ENCODE results near the gene ITPR1.

ITPR1 gene

DNA sequence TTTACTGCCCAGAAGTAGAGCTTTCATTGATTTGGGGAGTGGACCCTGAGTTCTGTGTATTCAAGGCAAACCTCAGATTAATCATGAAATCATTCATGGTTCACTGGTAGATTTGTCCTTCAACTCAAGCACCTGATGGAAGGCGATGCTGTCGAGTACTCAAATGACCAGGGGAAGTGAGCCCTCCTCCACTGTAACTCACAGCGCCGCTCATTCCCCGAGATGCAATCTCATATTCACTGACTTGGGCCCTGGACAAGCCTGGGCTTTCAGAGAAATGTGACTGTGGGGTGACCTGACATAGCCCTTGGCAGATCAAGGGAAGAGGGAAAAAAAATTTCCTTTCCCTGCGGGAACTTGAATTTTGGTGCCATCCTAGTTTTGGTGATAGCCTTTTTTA, 329.4 kb downstream of the ITPR1 start:
- TF ChIP-seq, protein P1, sequence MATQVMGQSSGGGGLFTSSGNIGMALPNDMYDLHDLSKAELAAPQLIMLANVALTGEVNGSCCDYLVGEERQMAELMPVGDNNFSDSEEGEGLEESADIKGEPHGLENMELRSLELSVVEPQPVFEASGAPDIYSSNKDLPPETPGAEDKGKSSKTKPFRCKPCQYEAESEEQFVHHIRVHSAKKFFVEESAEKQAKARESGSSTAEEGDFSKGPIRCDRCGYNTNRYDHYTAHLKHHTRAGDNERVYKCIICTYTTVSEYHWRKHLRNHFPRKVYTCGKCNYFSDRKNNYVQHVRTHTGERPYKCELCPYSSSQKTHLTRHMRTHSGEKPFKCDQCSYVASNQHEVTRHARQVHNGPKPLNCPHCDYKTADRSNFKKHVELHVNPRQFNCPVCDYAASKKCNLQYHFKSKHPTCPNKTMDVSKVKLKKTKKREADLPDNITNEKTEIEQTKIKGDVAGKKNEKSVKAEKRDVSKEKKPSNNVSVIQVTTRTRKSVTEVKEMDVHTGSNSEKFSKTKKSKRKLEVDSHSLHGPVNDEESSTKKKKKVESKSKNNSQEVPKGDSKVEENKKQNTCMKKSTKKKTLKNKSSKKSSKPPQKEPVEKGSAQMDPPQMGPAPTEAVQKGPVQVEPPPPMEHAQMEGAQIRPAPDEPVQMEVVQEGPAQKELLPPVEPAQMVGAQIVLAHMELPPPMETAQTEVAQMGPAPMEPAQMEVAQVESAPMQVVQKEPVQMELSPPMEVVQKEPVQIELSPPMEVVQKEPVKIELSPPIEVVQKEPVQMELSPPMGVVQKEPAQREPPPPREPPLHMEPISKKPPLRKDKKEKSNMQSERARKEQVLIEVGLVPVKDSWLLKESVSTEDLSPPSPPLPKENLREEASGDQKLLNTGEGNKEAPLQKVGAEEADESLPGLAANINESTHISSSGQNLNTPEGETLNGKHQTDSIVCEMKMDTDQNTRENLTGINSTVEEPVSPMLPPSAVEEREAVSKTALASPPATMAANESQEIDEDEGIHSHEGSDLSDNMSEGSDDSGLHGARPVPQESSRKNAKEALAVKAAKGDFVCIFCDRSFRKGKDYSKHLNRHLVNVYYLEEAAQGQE (IDR thresholded peaks at IDR 0.05; ENCODE audit: insufficient replicate concordance, low read depth) = no peak
- TF ChIP-seq SPI1 (IDR thresholded peaks at IDR 0.05; ENCODE audit: borderline replicate concordance, low read depth) (no peak), GABPA (IDR thresholded peaks at IDR 0.05; ENCODE audit: low read depth) (no peak), POLR2AphosphoS5 (IDR thresholded peaks at IDR 0.05; ENCODE audit: low read depth) (no peak), CTCF (IDR thresholded peaks at IDR 0.05; ENCODE audit: insufficient read depth, low read length) (no peak)
- Histone ChIP-seq H3K27me3 (ENCODE audit: insufficient read depth, poor library complexity, severe bottlenecking) (no peaks in the 10 kb centered on the region), H3K27ac (replicated peaks) (no peak overlapping the region), H3K4me3 (replicated peaks; ENCODE audit: insufficient read depth, low read length) (no peak overlapping the region)
- DNase-seq (ENCODE audit: low read depth in 1 of 2, low spot score in 1 of 2) = no peak

DNA sequence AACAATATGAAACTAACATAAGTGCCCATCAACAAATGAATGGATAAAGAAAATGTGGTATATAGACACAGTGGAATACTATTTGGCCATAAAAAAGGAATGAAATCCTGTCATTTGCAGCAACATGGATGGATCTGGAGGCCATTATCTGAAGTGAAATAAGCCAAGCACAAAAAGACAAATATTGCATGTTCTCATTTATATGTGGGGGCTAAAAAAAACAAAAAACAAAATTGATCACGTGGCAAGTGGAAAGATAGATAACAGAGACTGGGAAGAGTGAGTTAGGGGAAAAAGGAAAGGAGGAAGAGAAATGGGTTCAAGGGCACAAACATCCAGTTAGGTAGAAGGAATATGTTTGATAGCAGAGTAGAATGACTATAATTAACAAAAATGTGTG, 330.2 kb downstream of the ITPR1 start:
- TF ChIP-seq SPI1 (IDR thresholded peaks at IDR 0.05; ENCODE audit: borderline replicate concordance, low read depth) (no peak), GABPA (IDR thresholded peaks at IDR 0.05; ENCODE audit: low read depth) (no peak), CTCF (IDR thresholded peaks at IDR 0.05; ENCODE audit: insufficient read depth, low read length) (no peak), POLR2AphosphoS5 (IDR thresholded peaks at IDR 0.05; ENCODE audit: low read depth) (no peak)
- TF ChIP-seq, protein P1 (IDR thresholded peaks at IDR 0.05; ENCODE audit: insufficient replicate concordance, low read depth) = no peak
- no peaks in the 10 kb centered on the region for H3K27me3 ChIP-seq (ENCODE audit: insufficient read depth, poor library complexity, severe bottlenecking)

GRCh38 chr3:4823986-4824925, 331.1 kb downstream of the ITPR1 start:
- TF ChIP-seq POLR2AphosphoS5 (IDR thresholded peaks at IDR 0.05; ENCODE audit: low read depth) (no peak), SPI1 (IDR thresholded peaks at IDR 0.05; ENCODE audit: borderline replicate concordance, low read depth) (no peak), GABPA (IDR thresholded peaks at IDR 0.05; ENCODE audit: low read depth) (no peak), CTCF (IDR thresholded peaks at IDR 0.05; ENCODE audit: insufficient read depth, low read length) (no peak)
- TF ChIP-seq, protein P1 (IDR thresholded peaks at IDR 0.05; ENCODE audit: insufficient replicate concordance, low read depth) = no peak
- Histone ChIP-seq H3K27ac (replicated peaks) (no peak overlapping the region), H3K4me3 (replicated peaks; ENCODE audit: insufficient read depth, low read length) (no peak overlapping the region)

More for the DNA sequence above, 330.2 kb downstream of the ITPR1 start:
- no peak overlapping the region for H3K4me3 ChIP-seq (replicated peaks; ENCODE audit: insufficient read depth, low read length)
- H3K27ac ChIP-seq (replicated peaks) = no peak overlapping the region
- DNase-seq (ENCODE audit: low read depth in 1 of 2, low spot score in 1 of 2) = no peak

More at GRCh38 chr3:4823986-4824925, 331.1 kb downstream of the ITPR1 start:
- no peaks in the 10 kb centered on the region for H3K27me3 ChIP-seq (ENCODE audit: insufficient read depth, poor library complexity, severe bottlenecking)
- DNase-seq (ENCODE audit: low read depth in 1 of 2, low spot score in 1 of 2) = no peak

Data from HL-60 (cell line).